ENCODE measurements around the gene KDM6A. TPM values are rescaled to one million over a fixed set of nuclear protein-coding genes. Genes with fewer than 3 reads are reported as not detected.

KDM6A gene
- total and polyA plus RNA-seq, 2 of the 13 experiments (the other 11 are each of a cell fraction or from before 2014, with no cell fraction given): 16.7 to 18.2 TPM

DNA sequence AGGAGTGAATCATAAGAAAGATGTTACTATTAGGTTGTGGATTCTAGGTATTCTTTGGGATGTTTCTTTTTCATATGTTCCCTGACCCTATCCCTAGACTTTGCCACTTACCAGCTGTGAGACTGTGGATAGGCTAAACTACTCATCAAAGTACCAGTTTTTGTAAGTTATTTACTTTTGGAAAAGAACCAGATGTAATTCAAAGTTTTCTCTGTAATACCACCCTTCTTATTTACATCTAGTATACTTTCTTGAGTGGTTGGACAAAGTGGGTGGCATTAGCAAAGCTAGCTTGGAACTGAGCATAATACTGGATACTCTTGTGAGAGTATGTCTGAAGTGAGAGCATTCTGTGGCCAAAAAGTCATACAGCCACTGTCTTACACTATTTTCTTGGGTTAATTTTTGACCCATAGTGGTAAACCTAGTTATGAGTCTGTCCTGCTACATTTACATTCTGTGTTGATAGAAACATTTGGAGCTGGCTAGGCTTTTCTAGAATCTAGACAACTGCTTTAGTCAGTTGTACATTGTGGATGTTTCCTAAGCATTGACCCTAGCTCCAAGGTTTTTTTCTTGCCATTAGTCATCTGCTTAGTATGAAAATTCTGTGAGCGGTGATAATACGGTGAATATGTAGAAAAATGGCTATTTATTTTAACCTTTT is 41.7 kb downstream of the KDM6A start:
- POLR2A ChIA-PET: interaction anchor here (0.9 to 2.2 kb wide), 5 partner anchors 10 to 42 kb away, joined by 3 to 13 read pairs (median 4); partner anchors contain the start of gene KDM6A
- in situ Hi-C loops (cut with HindIII; ENCODE audit: extremely low pct_ligation_motif_present, low pct_unique_long_range_greater_than_20kb) (no loop called here), intact Hi-C loops (cut with micrococcal nuclease; ENCODE audit: unreplicated experiment) (no loop called here)
- CTCF ChIA-PET (ENCODE audit: low intra/inter-chr PET ratio, low total read pairs): no interaction called here
- peak overlapping the region; percentile 87 for H3K27ac ChIP-seq (ENCODE audit: extremely low read length, insufficient read depth, low read length)
- H3K27me3 ChIP-seq (ENCODE audit: control insufficient read depth in 1 of 2, insufficient read depth in 2 of 2, low read length in 2 of 2): no peaks in the 10 kb centered on the region
- DNase-seq (ENCODE audit: low spot score) (no peak), ATAC-seq (peak; percentile 30), FAIRE-seq (no peak)
- peak overlapping the region; percentile 67 for H3K9ac ChIP-seq (ENCODE audit: insufficient read depth, low read depth, low read length)
- TSS peak; percentile 95 for BruUV-seq (replicated peaks)
- H3K36me3 ChIP-seq (replicated peaks in 1 of 2; ENCODE audit: control insufficient read depth in 1 of 2, insufficient read depth in 2 of 2, low read length in 2 of 2): no peaks in the 10 kb centered on the region
- peaks cover 68% of the 10 kb centered on the region for H3K79me2 ChIP-seq (ENCODE audit: insufficient read depth, low read length)
- H3K4me2 ChIP-seq (ENCODE audit: low read depth, low read length): peak overlapping the region; percentile 73
- TF ChIP-seq IRF2 (CRISPR knock-in tag; IDR thresholded peaks at IDR 0.05) (0 out of 2 replicates have a peak, but pooled peaks have one; percentile 7), MTA3 (CRISPR knock-in tag; IDR thresholded peaks at IDR 0.05) (no peak)
- no peaks in the 10 kb centered on the region for H3K9me3 ChIP-seq (ENCODE audit: low read length)
- peaks cover 69% of the 10 kb centered on the region for H3K4me1 ChIP-seq (ENCODE audit: insufficient read depth, low read length)
- H2AFZ ChIP-seq (ENCODE audit: low read length): no peak overlapping the region
- peak overlapping the region; percentile 24 to 55 (median 48); a peak in 5 of 6 replicates for H3K4me3 ChIP-seq (replicated peaks in 1 of 3; ENCODE audit: insufficient read depth in 1 of 3, low read depth in 2 of 3, low read length in 3 of 3)
- no peaks in the 10 kb centered on the region for H4K20me1 ChIP-seq (ENCODE audit: insufficient read depth, low read length)
- WGBS (ENCODE audit: low lambda C conversion rate): 15% methylated on average over 2 of the region's 2 CpGs

DNA sequence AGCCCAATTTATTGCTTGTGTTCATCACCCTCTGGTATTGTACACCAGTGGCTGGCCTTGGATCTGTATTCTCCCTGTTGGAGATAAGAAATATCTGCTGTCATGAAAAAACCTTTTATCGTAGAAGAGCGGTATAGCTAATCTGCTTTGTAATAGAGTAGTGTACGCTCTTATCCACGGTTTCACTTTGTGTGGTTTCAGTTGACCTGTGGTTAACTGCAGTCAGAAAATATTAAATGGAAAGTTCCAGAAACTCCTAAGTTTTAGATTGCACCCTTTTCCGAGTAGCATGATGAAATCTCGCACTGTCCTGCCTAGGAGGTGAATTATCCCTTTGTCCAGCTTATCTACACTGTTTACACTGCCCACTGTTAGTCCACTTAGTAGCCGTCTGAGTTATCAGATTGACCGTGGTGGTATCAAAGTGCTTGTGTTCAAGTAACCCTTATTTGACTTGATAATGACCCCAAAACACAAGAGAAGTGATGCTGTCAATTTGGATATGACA is 42.4 kb downstream of the KDM6A start:
- FAIRE-seq (peak; percentile 88), ATAC-seq (peak; percentile 95), DNase-seq (ENCODE audit: low spot score) (peak; percentile 92)
- ChIA-PET CTCF (ENCODE audit: low intra/inter-chr PET ratio, low total read pairs) (no interaction called here), POLR2A (interaction anchor here (0.9 to 2.2 kb wide), 4 partner anchors 11 to 43 kb away, joined by 3 to 13 read pairs (median 5); partner anchors contain the start of gene KDM6A)
- Histone ChIP-seq H3K79me2 (ENCODE audit: insufficient read depth, low read length) (peaks cover 68% of the 10 kb centered on the region), H3K4me2 (ENCODE audit: low read depth, low read length) (peak overlapping the region; percentile 73), H3K9me3 (ENCODE audit: low read length) (no peaks in the 10 kb centered on the region), H3K27ac (ENCODE audit: extremely low read length, insufficient read depth, low read length) (peak overlapping the region; percentile 87), H3K36me3 (replicated peaks in 1 of 2; ENCODE audit: control insufficient read depth in 1 of 2, insufficient read depth in 2 of 2, low read length in 2 of 2) (no peaks in the 10 kb centered on the region), H3K4me3 (replicated peaks in 1 of 3; ENCODE audit: insufficient read depth in 1 of 3, low read depth in 2 of 3, low read length in 3 of 3) (peak overlapping the region; percentile 18 to 55 (median 30); a peak in 5 of 6 replicates), H3K27me3 (ENCODE audit: control insufficient read depth in 1 of 2, insufficient read depth in 2 of 2, low read length in 2 of 2) (no peaks in the 10 kb centered on the region), H3K4me1 (ENCODE audit: insufficient read depth, low read length) (peaks cover 62% of the 10 kb centered on the region), H3K9ac (ENCODE audit: insufficient read depth, low read depth, low read length) (peak overlapping the region; percentile 67), H2AFZ (ENCODE audit: low read length) (no peak overlapping the region), H4K20me1 (ENCODE audit: insufficient read depth, low read length) (no peaks in the 10 kb centered on the region)
- 2% methylated on average over 7 of the region's 8 CpGs for WGBS (ENCODE audit: low lambda C conversion rate)
- BruUV-seq (replicated peaks): no TSS peak
- intact Hi-C loops (cut with micrococcal nuclease; ENCODE audit: unreplicated experiment) (no loop called here), in situ Hi-C loops (cut with HindIII; ENCODE audit: extremely low pct_ligation_motif_present, low pct_unique_long_range_greater_than_20kb) (no loop called here)
- peak; percentile 15; the same call in 1 of the 2 replicates for TF ChIP-seq SIX4 (CRISPR knock-in tag; IDR thresholded peaks at IDR 0.05)
- TF ChIP-seq, protein P1, sequence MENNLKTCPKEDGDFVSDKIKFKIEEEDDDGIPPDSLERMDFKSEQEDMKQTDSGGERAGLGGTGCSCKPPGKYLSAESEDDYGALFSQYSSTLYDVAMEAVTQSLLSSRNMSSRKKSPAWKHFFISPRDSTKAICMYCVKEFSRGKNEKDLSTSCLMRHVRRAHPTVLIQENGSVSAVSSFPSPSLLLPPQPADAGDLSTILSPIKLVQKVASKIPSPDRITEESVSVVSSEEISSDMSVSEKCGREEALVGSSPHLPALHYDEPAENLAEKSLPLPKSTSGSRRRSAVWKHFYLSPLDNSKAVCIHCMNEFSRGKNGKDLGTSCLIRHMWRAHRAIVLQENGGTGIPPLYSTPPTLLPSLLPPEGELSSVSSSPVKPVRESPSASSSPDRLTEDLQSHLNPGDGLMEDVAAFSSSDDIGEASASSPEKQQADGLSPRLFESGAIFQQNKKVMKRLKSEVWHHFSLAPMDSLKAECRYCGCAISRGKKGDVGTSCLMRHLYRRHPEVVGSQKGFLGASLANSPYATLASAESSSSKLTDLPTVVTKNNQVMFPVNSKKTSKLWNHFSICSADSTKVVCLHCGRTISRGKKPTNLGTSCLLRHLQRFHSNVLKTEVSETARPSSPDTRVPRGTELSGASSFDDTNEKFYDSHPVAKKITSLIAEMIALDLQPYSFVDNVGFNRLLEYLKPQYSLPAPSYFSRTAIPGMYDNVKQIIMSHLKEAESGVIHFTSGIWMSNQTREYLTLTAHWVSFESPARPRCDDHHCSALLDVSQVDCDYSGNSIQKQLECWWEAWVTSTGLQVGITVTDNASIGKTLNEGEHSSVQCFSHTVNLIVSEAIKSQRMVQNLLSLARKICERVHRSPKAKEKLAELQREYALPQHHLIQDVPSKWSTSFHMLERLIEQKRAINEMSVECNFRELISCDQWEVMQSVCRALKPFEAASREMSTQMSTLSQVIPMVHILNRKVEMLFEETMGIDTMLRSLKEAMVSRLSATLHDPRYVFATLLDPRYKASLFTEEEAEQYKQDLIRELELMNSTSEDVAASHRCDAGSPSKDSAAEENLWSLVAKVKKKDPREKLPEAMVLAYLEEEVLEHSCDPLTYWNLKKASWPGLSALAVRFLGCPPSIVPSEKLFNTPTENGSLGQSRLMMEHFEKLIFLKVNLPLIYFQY (CRISPR knock-in tag; IDR thresholded peaks at IDR 0.05; ENCODE audit: borderline replicate concordance): no peak
- TF ChIP-seq ZNF24 (IDR thresholded peaks at IDR 0.05): no peak
- no peak for TF ChIP-seq ZNF605 (CRISPR knock-in tag; IDR thresholded peaks at IDR 0.05)
- no peak for TF ChIP-seq FOXP1 (IDR thresholded peaks at IDR 0.05)
- peak; percentile 61; the same call in 1 of the 2 replicates for TF ChIP-seq FOXP1 (CRISPR knock-in tag; IDR thresholded peaks at IDR 0.05)
- peak; percentile 67 for TF ChIP-seq HDAC1 (CRISPR knock-in tag; IDR thresholded peaks at IDR 0.05)
- no peak for TF ChIP-seq FOXC1 (CRISPR knock-in tag; IDR thresholded peaks at IDR 0.05; ENCODE audit: borderline replicate concordance)
- peak; percentile 24; the same call in 1 of the 2 replicates for TF ChIP-seq ZMYM3 (CRISPR knock-in tag; IDR thresholded peaks at IDR 0.05)
